Renal cortex interstitium (tissue), 11 donors: Measurements from ENCODE around the gene BAHD1. TPM values are rescaled to one million over a fixed set of nuclear protein-coding genes. Genes with fewer than 3 reads are reported as not detected.

ENCODE experiments used
- DNase-seq, 11 donors: peaks; one replicate each; pipeline ENCODE4 v3.0.0-alpha.2; 2013; ENCODE audit warnings: low read depth in 9 of 11, low spot score in 4 of 11; ENCODE audit errors: extremely low read depth in 1 of 11
- polyA plus RNA-seq, 3 donors: library from polyadenylated mRNA; unstranded; fragments of 120-200 nt; gene quantifications; one replicate each; pipeline ENCODE4 v1.2.1, GENCODE V29; 2013; ENCODE audit not compliant: insufficient read length in 3 of 3

The BAHD1 gene
- polyA plus RNA-seq, 3 donors, result 20.6 to 26.2 (median 23.6) TPM

GRCh38 chr15:40420071-40420713 lies 20.6 kb upstream of the BAHD1 start:
- no peak for DNase-seq

DNA sequence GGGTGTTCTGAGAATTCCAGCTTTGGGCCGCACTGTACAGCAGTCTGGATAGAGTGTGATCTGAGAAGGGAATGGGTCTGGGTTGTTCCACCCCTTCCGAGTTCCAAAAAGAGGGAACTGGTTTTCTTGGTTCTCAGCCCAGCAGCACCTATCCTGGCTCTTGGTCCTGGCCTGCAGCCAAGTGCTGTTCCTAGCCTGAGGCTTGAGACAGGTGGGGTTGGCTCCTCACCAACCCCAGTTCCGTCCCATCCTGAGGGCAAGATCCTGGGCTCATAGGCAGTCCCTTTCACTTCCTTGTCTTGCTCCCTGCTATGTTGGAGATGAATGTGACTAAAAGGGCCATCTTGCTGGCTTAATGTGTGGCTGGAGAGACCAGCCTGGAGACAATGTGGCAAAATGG lies 20.0 kb upstream of the BAHD1 start:
- DNase-seq, result no peak

- DNase-seq, result peak in 2 of 11 donors; percentile 61 to 62
These were observed 19.3 kb upstream of the BAHD1 start for GRCh38 chr15:40421246-40422157.

- no peak for DNase-seq
These were observed 16.2 kb upstream of the BAHD1 start for GRCh38 chr15:40424483-40425115.

DNA sequence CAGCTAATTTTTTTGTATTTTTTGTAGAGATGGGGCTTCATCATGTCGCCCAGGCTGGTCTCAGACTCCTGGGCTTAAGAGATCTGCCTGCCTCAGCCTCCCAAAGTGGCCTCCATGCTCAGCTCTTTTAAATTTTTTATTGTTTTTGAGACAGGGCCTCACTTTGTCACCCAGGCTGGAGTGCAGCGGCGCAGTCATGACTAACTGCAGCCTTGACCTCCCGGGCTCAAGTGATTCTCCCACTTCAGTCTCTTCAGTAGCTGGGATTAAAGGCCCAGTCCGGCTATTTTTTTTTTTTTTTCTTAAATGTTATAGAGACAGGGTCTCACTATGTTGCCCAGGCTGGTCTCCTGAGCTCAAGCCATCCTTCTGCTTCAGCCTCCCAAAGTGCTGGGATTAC lies 15.1 kb upstream of the BAHD1 start:
- DNase-seq, result no peak

- DNase-seq, result no peak
These were observed 13.6 kb upstream of the BAHD1 start for GRCh38 chr15:40427188-40427587.

DNA sequence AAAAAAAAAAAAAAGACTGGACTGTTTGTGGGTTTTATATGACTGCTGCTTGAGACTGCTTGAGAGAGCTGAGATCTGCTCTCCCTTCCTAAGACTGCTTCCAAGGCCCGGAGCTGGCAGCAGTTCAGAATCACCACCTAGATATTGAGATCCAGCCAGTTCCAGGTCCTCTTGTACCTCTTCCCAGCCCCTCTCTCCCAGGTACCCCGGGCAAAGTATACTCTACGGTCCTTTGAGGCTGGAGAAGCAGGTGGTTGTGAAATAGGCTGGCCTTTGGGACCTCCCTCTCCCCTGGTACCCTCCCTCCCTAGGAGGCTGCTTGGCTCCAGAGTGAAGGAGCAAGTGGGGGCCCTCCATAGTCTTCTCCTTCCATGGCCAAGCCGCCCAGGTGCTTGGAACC lies 12.6 kb upstream of the BAHD1 start:
- DNase-seq, result no peak

GRCh38 chr15:40429068-40429710 lies 11.6 kb upstream of the BAHD1 start:
- DNase-seq, result no peak

DNA sequence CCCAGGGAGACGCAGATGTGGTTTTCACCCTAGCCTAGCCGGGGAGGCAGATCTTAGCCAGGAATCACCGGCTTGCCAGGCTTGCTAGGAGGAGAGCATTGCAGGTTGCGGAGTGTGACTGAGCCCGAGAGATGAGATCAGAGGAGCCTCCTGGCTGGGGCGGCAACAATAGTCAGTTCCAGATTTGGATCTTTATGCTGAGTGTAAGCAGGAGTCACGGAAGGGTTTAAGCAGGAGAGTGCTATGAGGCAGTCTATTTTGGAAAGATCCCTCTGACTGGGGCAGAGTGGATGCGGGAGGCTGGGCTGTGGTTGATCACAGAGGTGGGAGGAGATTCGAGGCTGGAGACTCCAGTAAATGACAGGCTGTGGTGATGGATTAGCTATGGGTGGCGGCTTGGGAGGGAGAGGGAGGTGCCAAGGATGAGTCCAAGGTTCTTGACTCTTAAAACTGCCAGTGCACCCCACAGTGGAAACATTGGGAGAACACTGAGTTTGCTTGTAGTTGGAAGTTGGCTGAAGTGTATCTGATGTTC lies 10.4 kb upstream of the BAHD1 start:
- no peak for DNase-seq

DNA sequence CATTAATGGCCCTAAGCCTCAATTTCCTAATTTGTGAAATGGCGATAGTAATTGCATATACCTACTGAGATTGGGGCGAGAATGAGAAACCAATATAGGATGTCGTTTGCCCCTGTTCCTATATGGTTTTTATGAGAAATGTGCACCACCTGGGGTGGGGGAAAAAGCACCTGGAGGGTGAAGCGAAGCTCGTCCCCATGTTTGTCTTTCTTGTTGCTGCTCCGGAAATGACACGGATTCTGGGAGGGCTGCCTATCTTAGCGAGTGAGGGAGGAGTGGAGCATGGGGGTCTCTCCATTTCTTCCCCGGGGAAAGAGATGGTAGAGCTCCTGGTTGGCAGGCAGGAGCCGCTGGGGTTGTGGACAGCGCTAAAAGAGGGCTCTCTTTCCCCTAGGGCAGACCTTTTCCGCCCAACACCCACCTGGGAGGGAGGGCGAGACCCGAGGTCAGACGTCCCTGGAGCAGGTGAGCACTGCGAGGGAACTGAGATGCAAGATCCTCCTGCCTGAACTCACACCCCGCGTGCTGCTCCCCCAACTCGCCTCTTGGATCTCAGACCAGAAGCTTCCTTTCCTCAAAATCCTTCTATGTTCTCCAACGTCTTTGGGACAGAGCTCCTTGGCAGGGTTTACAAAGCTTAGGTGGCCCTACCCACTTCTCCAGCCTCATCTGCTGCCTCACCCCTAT lies 5.6 kb upstream of the BAHD1 start:
- no peak for DNase-seq

DNA sequence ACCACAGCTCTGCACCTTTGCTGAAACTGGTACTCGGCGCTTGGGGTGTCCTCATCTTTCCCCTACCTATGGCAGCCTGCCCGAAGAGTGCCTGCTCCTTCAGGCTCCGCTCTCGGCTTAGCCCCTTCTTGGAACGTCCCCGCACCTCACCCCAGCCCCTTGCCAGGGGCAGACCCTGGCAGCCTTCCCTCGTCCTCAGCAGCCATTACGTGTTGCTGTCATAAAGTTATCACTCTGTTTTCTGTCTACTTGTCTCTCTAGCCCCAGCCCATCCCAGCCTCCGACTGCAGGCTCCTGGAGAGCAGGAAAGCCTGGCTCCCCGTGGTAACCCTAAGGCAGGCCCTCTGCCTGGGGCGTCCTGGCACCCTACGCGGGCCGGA lies 5.1 kb upstream of the BAHD1 start:
- no peak for DNase-seq

DNA sequence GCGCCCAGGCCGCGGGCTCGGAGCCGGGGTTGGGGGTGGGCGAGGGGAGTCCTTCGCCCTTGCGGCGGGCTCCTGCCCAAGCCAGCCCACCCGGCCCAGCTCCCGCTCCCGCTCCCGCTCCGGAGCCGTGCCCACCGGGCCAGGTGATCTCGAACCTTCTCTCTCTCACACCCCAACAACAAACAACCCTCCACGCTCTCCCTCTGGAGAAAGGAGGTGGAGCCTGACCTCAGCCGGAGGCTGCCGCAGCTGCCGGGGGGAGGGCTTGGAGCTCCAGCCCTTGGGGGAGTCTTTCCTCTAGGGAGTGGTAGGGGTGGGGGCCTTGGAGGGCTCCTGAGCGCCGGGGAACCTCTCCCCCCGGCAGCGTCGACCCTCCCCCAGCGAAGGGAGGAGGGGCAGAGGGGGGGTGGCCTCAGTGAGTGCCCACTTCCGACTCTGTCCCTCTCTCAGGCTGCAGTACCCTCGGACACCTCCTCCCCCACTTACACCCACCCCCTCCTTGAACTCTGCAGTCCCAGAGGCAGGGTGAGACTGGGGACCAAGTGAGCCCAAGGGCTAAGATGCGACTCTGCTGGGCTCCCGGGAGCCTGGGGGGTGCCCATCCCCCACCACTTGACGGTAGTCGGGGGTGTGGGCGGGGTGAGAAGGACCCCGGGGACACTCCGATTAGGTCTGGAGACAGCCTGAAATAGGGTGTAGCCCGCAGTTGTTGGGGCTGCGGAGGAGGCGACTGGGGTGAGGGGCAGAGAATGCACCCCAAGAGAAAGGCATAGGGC lies 4.4 kb upstream of the BAHD1 start:
- DNase-seq, result no peak

GRCh38 chr15:40436892-40437751 lies 3.6 kb upstream of the BAHD1 start:
- DNase-seq, result no peak

DNA sequence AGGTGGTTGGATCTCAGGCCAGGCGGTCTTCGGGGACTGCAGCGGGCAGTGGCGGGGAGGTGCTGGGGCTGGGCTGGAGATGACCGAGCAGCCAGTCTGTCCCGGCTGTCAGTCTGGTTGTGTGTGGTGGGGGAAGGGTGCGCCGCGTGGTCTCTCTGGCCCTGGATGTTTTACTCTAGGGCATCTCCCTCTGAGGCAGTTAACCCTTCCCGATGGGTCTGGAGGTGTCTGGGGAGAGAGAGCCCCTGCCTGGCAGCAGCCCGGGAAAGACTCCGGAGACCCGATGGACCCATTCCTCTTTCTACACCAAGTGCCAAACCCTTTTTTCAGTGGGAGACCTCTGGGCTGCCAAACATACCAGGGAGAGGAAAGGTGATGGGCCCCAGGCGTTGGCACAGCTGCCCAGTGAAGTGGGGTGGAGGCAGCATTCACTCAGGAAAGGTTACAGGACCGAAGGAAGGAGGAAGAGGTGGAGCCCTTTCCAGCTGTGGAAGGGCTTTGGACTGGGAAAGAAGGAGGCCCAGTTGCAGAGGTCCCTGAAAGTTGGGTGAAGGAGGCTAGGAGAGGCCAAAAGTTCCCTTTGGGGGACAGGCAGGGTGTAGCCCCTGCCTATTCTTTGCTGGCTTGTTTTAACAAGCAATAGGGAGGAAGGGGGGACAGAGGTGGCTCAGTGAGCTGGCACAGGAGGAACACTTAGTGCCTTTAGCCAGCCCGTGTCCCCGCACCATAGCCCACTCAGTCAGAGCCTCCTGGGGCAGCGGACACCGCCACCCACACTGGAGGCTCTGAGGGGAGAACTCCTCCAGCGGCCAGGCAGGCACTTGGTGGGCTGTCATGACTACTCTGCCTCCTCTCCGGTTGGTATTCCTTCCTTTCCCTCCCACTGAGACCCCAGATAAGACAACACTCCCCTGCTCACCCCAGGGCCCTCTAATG lies 2.7 kb upstream of the BAHD1 start:
- DNase-seq, result no peak

DNA sequence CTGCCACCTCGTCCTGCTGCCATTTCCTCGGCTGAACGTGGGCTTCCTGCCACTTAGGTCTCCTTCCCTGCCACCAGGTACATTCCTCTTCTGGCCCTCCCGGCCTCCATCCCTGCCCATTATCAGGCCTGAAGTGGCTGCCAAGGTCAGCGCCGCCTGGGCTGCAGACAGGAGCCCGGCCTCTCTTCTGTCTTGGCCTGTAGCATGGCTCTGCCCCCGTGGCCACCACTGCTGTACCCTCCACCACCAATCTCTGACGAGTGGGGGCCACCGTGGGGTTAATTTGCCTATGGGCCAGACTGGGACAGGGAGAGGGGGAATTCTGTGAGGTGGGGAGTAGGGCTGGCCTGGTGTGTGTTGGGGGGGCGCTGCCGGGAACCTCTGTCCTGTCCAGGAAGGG lies 2.0 kb upstream of the BAHD1 start:
- no peak for DNase-seq

DNA sequence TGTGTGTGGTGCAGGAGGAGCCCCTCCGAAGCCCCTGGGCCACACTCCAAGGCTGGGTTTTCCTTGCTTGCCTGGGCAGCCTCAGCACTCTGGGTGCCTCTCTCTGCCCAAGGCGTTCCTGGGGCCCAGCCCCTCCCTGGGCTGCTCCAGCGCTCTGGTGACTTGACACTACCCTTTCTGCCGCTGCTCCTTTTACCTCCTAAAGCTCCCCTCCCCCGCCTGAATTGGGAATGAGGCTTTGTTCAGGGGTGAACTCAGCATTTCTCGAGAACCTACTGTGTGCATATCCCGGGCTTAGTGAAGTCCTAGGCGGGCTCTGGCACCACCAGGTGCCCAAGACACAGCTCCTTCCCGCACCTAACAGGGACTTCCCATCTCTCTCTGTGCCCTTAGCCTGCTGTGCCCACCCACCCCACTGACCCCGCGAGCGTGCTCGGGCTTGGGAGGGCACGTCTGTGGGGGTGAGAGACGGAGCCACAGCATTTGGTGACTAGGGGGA lies 1.2 kb upstream of the BAHD1 start:
- no peak for DNase-seq
